Measurements from ENCODE around the gene HIPK2.

DNA sequence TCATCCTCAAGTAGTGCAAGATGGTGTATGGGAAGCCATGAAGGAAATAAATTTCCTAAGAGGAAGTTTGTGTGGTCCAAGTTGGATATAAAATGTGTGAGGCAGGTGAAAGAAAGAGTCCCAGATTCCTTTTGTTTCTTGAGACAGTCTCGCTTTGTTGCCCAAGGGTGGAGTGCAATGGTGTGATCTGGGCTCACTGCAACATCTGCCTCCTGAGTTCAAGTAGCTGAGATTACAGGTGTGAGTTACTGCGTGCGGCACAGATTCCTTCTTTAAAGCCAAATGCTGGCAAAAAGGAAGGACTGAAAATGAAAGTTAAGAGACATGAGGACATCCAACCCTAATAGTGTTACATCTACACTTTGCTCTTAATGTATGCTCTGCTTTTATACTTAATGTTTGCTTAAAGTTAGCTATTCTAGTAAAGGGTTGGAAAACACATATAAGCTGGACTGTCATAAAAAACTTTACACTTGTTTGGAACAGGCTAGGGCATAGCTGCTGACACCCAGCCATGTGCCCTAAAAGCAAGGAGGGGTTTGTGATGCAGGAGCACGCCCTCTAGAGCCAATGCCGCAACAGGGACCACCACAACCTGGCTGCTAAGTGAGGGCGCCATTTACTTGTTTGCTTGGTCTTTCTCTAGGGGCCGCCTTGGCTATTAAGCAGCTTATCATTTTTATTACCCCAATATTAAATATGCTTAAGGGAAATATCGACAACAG, 219.8 kb downstream of the HIPK2 start:
- TF ChIP-seq, protein P1, sequence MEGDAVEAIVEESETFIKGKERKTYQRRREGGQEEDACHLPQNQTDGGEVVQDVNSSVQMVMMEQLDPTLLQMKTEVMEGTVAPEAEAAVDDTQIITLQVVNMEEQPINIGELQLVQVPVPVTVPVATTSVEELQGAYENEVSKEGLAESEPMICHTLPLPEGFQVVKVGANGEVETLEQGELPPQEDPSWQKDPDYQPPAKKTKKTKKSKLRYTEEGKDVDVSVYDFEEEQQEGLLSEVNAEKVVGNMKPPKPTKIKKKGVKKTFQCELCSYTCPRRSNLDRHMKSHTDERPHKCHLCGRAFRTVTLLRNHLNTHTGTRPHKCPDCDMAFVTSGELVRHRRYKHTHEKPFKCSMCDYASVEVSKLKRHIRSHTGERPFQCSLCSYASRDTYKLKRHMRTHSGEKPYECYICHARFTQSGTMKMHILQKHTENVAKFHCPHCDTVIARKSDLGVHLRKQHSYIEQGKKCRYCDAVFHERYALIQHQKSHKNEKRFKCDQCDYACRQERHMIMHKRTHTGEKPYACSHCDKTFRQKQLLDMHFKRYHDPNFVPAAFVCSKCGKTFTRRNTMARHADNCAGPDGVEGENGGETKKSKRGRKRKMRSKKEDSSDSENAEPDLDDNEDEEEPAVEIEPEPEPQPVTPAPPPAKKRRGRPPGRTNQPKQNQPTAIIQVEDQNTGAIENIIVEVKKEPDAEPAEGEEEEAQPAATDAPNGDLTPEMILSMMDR (conservative IDR thresholded peaks at IDR 0.05; ENCODE audit: low read length): peak; percentile 55
- no peak for TF ChIP-seq EZH2phosphoT487 (IDR thresholded peaks at IDR 0.05; ENCODE audit: borderline replicate concordance, low read depth, low read length)
